DOHH2 (cell line): Measurements from ENCODE around the gene MCF2L.
"Not testable (repeated sequence)": the region's sequence is repeated elsewhere in the genome, so short reads cannot be mapped to it uniquely, and the experiment has no call there.

ENCODE experiments used
- H3F3A ChIP-seq: fragments of 200-600 bp; sonication (generic), shearing (Covaris generic); 2 replicates; pipeline ENCODE4 v1.6.0; 2016; ENCODE audit warnings: antibody characterized with exemption, mild to moderate bottlenecking; ENCODE audit not compliant: control insufficient read depth, insufficient read depth
- H3K27ac ChIP-seq: fragments of 200-600 bp; sonication (generic); 2 replicates; pipeline ENCODE4 v1.5.1; 2014; ENCODE audit warnings: low read depth, mild to moderate bottlenecking, low read length, moderate library complexity
- H3K27me3 ChIP-seq: fragments of 200-600 bp; sonication (generic); 2 replicates; pipeline ENCODE4 v1.6.1; 2014; ENCODE audit warnings: mild to moderate bottlenecking, low read length, mixed read lengths; ENCODE audit not compliant: control insufficient read depth
- H3K36me3 ChIP-seq: fragments of 200-600 bp; sonication (generic); 2 replicates; pipeline ENCODE4 v1.6.1; 2014; ENCODE audit warnings: mild to moderate bottlenecking, low read length, moderate library complexity, mixed read lengths; ENCODE audit not compliant: control insufficient read depth
- H3K4me1 ChIP-seq: fragments of 200-600 bp; sonication (generic); 2 replicates; pipeline ENCODE4 v1.6.1; 2014; ENCODE audit warnings: mild to moderate bottlenecking, low read length, mixed read lengths; ENCODE audit not compliant: control insufficient read depth
- H3K4me2 ChIP-seq: fragments of 200-600 bp; sonication (generic); 2 replicates; pipeline ENCODE4 v1.6.0; 2014; ENCODE audit warnings: mild to moderate bottlenecking, low read length, moderate library complexity
- H3K4me3 ChIP-seq: fragments of 200-600 bp; sonication (generic); 2 replicates; pipeline ENCODE4 v1.5.1; 2014; ENCODE audit warnings: mild to moderate bottlenecking, low read length, mixed read lengths
- H3K79me2 ChIP-seq: fragments of 200-600 bp; sonication (generic); 2 replicates; pipeline ENCODE4 v1.6.1; 2014; ENCODE audit warnings: mild to moderate bottlenecking, low read length, mixed read lengths; ENCODE audit not compliant: control insufficient read depth
- H3K9me2 ChIP-seq: fragments of 200-600 bp; sonication (generic); replicated peaks from 2 replicates; pipeline ENCODE4 v1.6.1; 2014; ENCODE audit warnings: mild to moderate bottlenecking, low read length, mixed read lengths; ENCODE audit not compliant: control insufficient read depth
- H3K9me3 ChIP-seq: fragments of 200-600 bp; sonication (generic); 2 replicates; pipeline ENCODE4 v1.6.1; 2014; ENCODE audit warnings: antibody characterized with exemption, low read length, mixed read lengths; ENCODE audit not compliant: control insufficient read depth, insufficient read depth
- H4K20me1 ChIP-seq: fragments of 200-600 bp; sonication (generic); 2 replicates; pipeline ENCODE4 v1.6.0; 2014; ENCODE audit warnings: low read depth, mild to moderate bottlenecking, antibody characterized with exemption, low read length, moderate library complexity; ENCODE audit not compliant: control insufficient read depth, insufficient read depth
- EZH2phosphoT487 ChIP-seq: fragments of 200-600 bp; sonication (generic); IDR thresholded peaks from 2 replicates; pipeline ENCODE4 v1.6.1; 2017; ENCODE audit warnings: borderline replicate concordance, mild to moderate bottlenecking, antibody characterized with exemption, low read length, moderate library complexity, mixed read lengths
- TF ChIP-seq, protein P1 (sequence below): fragments of 200-600 bp; sonication (generic); IDR thresholded peaks from one replicate; pipeline ENCODE4 v1.5.1; 2014; ENCODE audit warnings: antibody characterized with exemption, mild to moderate bottlenecking, low read depth, low read length; ENCODE audit not compliant: poor library complexity, severe bottlenecking

The MCF2L gene

DNA sequence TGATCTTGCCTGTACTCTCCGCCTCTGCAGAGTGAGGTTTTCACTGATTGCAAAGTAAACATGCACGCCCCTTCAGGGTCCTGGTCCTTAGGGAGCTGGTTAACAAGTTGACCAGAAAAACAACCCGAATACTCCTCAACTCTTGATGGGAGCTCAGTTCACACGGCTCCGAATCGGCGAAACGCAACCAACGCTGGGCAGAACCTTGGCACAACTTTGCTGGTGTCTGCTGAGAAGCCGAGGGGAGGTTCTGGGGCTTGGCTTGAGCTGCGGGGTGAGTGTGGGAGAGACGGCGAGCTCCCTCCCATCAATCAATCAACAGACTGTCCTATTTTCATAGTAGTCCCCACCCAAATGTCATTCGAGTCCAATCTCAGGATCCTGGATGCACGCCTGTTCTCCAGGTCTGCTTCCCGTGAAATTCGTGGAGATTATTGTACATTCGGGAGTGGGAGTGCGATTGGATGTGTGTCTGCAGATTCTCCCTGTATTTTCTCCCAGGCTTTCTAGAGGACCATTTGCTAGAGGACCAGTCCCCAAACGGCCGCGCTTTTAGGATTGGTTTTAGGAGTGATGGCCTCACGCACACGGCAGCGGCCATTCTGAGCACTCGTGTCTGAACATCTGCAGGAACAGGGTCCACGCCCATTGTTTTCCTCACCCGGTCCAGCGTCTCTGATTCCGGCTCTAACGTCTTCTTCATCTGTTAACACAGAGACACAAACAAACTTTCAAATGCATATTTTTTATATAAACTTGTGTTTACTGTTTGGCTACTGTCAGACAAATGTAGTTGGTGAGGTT, 85.0 kb downstream of the MCF2L start:
- H3F3A ChIP-seq: no peaks in the 10 kb centered on the region
- no peak overlapping the region for H3K4me3 ChIP-seq
- H4K20me1 ChIP-seq: no peaks in the 10 kb centered on the region
- H3K79me2 ChIP-seq: no peaks in the 10 kb centered on the region
- H3K9me3 ChIP-seq: peaks cover 20% of the 10 kb centered on the region; the same call in 1 of the 2 replicates
- H3K27ac ChIP-seq: no peak overlapping the region
- no peaks in the 10 kb centered on the region for H3K4me1 ChIP-seq
- TF ChIP-seq, protein P1, sequence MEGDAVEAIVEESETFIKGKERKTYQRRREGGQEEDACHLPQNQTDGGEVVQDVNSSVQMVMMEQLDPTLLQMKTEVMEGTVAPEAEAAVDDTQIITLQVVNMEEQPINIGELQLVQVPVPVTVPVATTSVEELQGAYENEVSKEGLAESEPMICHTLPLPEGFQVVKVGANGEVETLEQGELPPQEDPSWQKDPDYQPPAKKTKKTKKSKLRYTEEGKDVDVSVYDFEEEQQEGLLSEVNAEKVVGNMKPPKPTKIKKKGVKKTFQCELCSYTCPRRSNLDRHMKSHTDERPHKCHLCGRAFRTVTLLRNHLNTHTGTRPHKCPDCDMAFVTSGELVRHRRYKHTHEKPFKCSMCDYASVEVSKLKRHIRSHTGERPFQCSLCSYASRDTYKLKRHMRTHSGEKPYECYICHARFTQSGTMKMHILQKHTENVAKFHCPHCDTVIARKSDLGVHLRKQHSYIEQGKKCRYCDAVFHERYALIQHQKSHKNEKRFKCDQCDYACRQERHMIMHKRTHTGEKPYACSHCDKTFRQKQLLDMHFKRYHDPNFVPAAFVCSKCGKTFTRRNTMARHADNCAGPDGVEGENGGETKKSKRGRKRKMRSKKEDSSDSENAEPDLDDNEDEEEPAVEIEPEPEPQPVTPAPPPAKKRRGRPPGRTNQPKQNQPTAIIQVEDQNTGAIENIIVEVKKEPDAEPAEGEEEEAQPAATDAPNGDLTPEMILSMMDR: no peak
- no peak for TF ChIP-seq EZH2phosphoT487
- H3K36me3 ChIP-seq: no peaks in the 10 kb centered on the region
- no peaks in the 10 kb centered on the region for H3K27me3 ChIP-seq
- no peaks in the 10 kb centered on the region for H3K9me2 ChIP-seq
- H3K4me2 ChIP-seq: no peak overlapping the region

DNA sequence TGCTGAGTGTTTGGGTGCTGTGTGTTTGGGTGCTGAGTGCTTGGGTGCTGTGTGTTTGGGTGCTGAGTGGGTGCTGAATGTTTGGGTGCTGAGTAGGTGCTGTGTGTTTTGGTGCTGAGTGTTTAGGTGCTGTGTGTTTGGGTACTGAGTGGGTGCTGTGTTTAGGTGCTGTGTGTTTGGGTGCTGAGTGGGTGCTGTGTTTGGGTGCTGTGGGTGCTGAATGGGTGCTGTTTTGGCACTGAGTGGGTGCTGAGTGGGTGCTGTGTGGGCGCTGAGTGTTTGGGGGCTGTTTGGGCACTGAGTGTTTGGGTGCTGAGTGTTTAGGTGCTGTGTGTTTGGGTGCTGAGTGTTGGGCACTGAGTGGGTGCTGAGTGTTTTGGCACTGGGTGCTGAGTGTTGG, 88.1 kb downstream of the MCF2L start:
- Histone ChIP-seq H4K20me1 (no peaks in the 10 kb centered on the region), H3K79me2 (no peaks in the 10 kb centered on the region), H3F3A (no peaks in the 10 kb centered on the region), H3K4me3 (no peak overlapping the region), H3K9me3 (peaks cover 23% of the 10 kb centered on the region; the same call in 1 of the 2 replicates), H3K27me3 (no peaks in the 10 kb centered on the region), H3K27ac (no peak overlapping the region), H3K4me2 (no peak overlapping the region), H3K4me1 (no peaks in the 10 kb centered on the region), H3K9me2 (no peaks in the 10 kb centered on the region), H3K36me3 (no peaks in the 10 kb centered on the region)
- TF ChIP-seq EZH2phosphoT487: no peak
- TF ChIP-seq, protein P1: no peak

DNA sequence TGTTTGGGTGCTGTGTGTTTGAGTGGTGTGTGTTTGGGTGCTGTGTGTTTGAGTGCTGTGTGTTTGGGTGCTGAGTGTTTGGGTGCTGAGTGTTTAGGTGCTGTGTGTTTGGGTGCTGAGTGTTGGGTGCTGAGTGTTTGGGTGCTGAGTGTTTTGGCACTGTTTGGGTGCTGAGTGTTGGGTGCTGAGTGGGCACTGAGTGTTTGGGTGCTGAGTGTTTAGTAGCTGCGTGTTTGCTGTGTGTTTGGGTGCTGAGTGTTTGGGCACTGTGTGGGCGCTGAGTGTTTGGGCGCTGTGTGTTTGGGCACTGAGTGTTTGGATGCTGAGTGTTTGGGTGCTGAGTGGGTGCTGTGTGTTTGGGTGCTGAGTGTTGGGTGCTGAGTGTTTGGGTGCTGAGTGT, 88.5 kb downstream of the MCF2L start:
- H3K27ac ChIP-seq, H3K4me2 ChIP-seq, H3K4me1 ChIP-seq, H3K27me3 ChIP-seq, H3K36me3 ChIP-seq, H3K4me3 ChIP-seq, H3K9me2 ChIP-seq, H3K79me2 ChIP-seq, H4K20me1 ChIP-seq, H3F3A ChIP-seq: not testable (repeated sequence)
- H3K9me3 ChIP-seq: peaks cover 23% of the 10 kb centered on the region; the same call in 1 of the 2 replicates
